HCT116 (cell line): ENCODE measurements around the gene CUEDC2. TPM values are rescaled to one million over a fixed set of nuclear protein-coding genes. Genes with fewer than 3 reads are reported as not detected.

Experiments used
- ATAC-seq: fragments of 200-7000 bp; cut with Tn5 transposase; 2 replicates; pipeline ENCODE4 v1.9.1; 2020; ENCODE audit warnings: mild to moderate bottlenecking, moderate library complexity
- BruUV-seq: library from RNA; stranded (reverse); fragments of 400-500 nt; replicated peaks from 2 replicates; lab custom pipeline; 2021; lab: Mats Ljungman, UMichigan
- CTCF ChIA-PET: fragments of 300-600 bp; sonication (Branson Sonifier 250); formaldehyde crosslinking; loops from one replicate; lab custom pipeline; 2021; ENCODE audit warnings: antibody characterized with exemption; lab: Charles Lee
- POLR2A ChIA-PET: fragments of 300-600, 350-600 bp; sonication (Branson Sonifier 250); formaldehyde crosslinking; loops from one replicate; lab custom pipeline; 2021; ENCODE audit warnings: antibody characterized with exemption; lab: Charles Lee
- RAD21 ChIA-PET, 2 experiments: fragments of 300-600 bp; sonication (Branson Sonifier 250); formaldehyde crosslinking; loops; one replicate each; lab custom pipeline; 2023; ENCODE audit warnings: low total read pairs in 2 of 2; ENCODE audit not compliant: uncharacterized antibody in 2 of 2, unreplicated experiment in 2 of 2, low non-redundant PET in 1 of 2; lab: Charles Lee
- DNase-seq: peaks from one replicate; pipeline ENCODE4 v3.0.0-alpha.2; 2010; ENCODE audit warnings: low read depth, low spot score
- H2AFZ ChIP-seq: fragments of 200-600 bp; shearing (Covaris generic), sonication (generic); 2 replicates; pipeline ENCODE4 v1.6.1; 2017; ENCODE audit warnings: low read depth, mixed run types, mixed read lengths, antibody characterized with exemption, low read length; ENCODE audit not compliant: poor library complexity, severe bottlenecking
- H3K27ac ChIP-seq: 2 replicates; pipeline ENCODE4 v1.5.1; 2012; ENCODE audit warnings: low read depth, low read length
- H3K27me3 ChIP-seq: fragments of 200-600 bp; sonication (generic); 2 replicates; pipeline ENCODE4 v1.6.1; 2016; ENCODE audit warnings: mixed run types, low read length, mixed read lengths; ENCODE audit not compliant: insufficient read depth
- H3K36me3 ChIP-seq, 2 experiments: fragments of 200-500 bp in 1 of 2; fragments of 200-600 bp in 1 of 2; sonication (Bioruptor generic) in 1 of 2; sonication (generic) in 1 of 2; 2 replicates each; pipeline versions ENCODE4 v1.5.1 to v1.6.1; 2014 to 2016; ENCODE audit warnings: low read length in 2 of 2, inconsistent platforms in 1 of 2, mixed read lengths in 1 of 2, mixed run types in 1 of 2; ENCODE audit not compliant: insufficient read depth in 2 of 2, control insufficient read depth in 1 of 2
- H3K4me1 ChIP-seq, 2 experiments: fragments of 200-600 bp in 1 of 2; sonication (generic) in 1 of 2; 2 replicates each; pipeline versions ENCODE4 v1.5.1 to v1.6.1; 2012 to 2017; ENCODE audit warnings: low read length in 2 of 2, inconsistent platforms in 1 of 2, mild to moderate bottlenecking in 1 of 2, mixed read lengths in 1 of 2, mixed run types in 1 of 2, moderate library complexity in 1 of 2; ENCODE audit not compliant: insufficient read depth in 2 of 2, control insufficient read depth in 1 of 2
- H3K4me2 ChIP-seq: fragments of 200-600 bp; sonication (generic); 2 replicates; pipeline ENCODE4 v1.6.1; 2017; ENCODE audit warnings: mixed run types, low read length, mixed read lengths
- H3K4me3 ChIP-seq, 2 experiments: fragments of 200-600 bp in 1 of 2; sonication (generic) in 1 of 2; replicated peaks in 1 of 2; 2 replicates each; pipeline ENCODE4 v1.5.1; 2011 to 2016; ENCODE audit warnings: low read length in 2 of 2, control low read depth in 1 of 2, low read depth in 1 of 2, mild to moderate bottlenecking in 1 of 2, mixed read lengths in 1 of 2, mixed run types in 1 of 2
- H3K79me2 ChIP-seq: fragments of 200-600 bp; sonication (generic); 2 replicates; pipeline ENCODE4 v1.6.1; 2017; ENCODE audit warnings: mild to moderate bottlenecking, mixed run types, low read length, moderate library complexity, mixed read lengths; ENCODE audit not compliant: insufficient read depth
- H3K9ac ChIP-seq: fragments of 200-600 bp; sonication (generic); 2 replicates; pipeline ENCODE4 v1.6.1; 2016; ENCODE audit warnings: low read length, mixed read lengths
- H3K9me2 ChIP-seq: fragments of 200-600 bp; sonication (generic), shearing (Covaris generic); 2 replicates; pipeline ENCODE4 v1.6.1; 2017; ENCODE audit warnings: mixed run types, mild to moderate bottlenecking, moderate library complexity; ENCODE audit not compliant: insufficient read depth
- H3K9me3 ChIP-seq, 2 experiments: fragments of 200-500 bp in 1 of 2; fragments of 200-600 bp in 1 of 2; sonication (Bioruptor generic) in 1 of 2; sonication (generic) in 1 of 2; 2 replicates each; pipeline ENCODE4 v1.6.1; 2014 to 2017; ENCODE audit warnings: low read length in 2 of 2, mixed read lengths in 2 of 2, inconsistent platforms in 1 of 2, low read depth in 1 of 2, mild to moderate bottlenecking in 1 of 2, mixed run types in 1 of 2, moderate library complexity in 1 of 2; ENCODE audit not compliant: control insufficient read depth in 1 of 2, insufficient read depth in 1 of 2
- H4K20me1 ChIP-seq: fragments of 200-600 bp; sonication (generic), shearing (Covaris generic); 2 replicates; pipeline ENCODE4 v1.6.1; 2017; ENCODE audit warnings: mixed run types, mild to moderate bottlenecking, moderate library complexity; ENCODE audit not compliant: insufficient read depth
- CBX3 ChIP-seq: IDR thresholded peaks from 2 replicates; pipeline ENCODE4 v1.6.1; 2012; ENCODE audit warnings: low read depth
- ZFX ChIP-seq: fragments of 450-650 bp; IDR thresholded peaks from 2 replicates; pipeline ENCODE4 v1.6.1; 2017
- intact Hi-C: fragments of 100-400 bp; cut with micrococcal nuclease; formaldehyde crosslinking; loops from 2 replicates; pipeline ENCODE4 v1.10.0; 2022
- total RNA-seq: library from RNA; stranded (reverse); gene quantifications from one replicate; pipeline ENCODE4 v1.2.1, GENCODE V29; 2021; ENCODE audit not compliant: unreplicated experiment
- TF ChIP-seq, protein P1 (sequence below): IDR thresholded peaks from 2 replicates; pipeline ENCODE4 v1.6.1; 2011; ENCODE audit warnings: mild to moderate bottlenecking, low read length, moderate library complexity; ENCODE audit not compliant: insufficient replicate concordance; ENCODE audit errors: extremely low read depth

Gene CUEDC2
- total RNA-seq, 1 experiment from 2014 or later = 96.7 TPM

DNA sequence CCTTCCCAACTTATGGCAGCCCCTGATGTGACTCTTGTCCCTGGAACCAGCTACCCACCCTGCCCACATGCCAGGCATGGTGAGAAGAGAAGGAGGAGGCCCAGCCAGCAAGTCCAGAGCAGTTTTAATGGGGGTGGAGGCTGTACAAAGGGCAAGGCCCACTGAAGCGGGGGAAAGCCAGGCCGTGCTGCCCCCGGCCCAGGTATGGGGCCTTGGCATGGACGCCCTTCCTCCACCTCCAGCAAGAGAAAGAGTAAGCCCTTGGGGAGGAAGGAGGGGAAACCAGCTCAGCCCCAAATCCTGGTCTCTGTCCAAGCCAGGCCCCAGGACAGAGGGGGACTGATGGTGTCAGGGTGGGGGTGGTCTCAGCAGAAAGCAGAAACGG lies 29.9 kb downstream of the CUEDC2 start (continued):
- TF ChIP-seq, protein P1, sequence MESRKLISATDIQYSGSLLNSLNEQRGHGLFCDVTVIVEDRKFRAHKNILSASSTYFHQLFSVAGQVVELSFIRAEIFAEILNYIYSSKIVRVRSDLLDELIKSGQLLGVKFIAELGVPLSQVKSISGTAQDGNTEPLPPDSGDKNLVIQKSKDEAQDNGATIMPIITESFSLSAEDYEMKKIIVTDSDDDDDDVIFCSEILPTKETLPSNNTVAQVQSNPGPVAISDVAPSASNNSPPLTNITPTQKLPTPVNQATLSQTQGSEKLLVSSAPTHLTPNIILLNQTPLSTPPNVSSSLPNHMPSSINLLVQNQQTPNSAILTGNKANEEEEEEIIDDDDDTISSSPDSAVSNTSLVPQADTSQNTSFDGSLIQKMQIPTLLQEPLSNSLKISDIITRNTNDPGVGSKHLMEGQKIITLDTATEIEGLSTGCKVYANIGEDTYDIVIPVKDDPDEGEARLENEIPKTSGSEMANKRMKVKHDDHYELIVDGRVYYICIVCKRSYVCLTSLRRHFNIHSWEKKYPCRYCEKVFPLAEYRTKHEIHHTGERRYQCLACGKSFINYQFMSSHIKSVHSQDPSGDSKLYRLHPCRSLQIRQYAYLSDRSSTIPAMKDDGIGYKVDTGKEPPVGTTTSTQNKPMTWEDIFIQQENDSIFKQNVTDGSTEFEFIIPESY = no peak

DNA sequence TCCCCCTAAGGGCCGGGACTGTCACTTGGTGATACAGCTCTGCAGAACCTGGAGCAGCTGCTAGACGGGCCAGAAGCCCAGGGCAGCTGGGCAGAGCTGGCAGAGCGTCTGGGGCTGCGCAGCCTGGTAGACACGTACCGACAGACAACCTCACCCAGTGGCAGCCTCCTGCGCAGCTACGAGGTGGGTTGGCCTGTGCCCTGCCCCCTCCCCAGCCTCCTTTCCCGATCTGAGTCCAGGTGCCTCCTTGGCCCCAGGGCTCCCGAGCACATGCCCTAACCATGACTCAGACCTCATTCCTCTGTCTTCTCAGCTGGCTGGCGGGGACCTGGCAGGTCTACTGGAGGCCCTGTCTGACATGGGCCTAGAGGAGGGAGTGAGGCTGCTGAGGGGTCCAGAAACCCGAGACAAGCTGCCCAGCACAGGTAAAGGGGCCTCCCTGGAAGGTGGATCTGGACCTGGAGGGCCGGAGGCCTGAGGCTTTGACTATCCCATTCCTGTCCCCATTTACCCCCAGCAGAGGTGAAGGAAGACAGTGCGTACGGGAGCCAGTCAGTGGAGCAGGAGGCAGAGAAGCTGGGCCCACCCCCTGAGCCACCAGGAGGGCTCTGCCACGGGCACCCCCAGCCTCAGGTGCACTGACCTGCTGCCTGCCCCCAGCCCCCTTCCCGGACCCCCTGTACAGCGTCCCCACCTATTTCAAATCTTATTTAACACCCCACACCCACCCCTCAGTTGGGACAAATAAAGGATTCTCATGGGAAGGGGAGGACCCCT lies 30.5 kb downstream of the CUEDC2 start:
- RAD21 ChIA-PET = interaction anchor here in 1 of 2 experiments (0.7 to 0.8 kb wide), 2 partner anchors 36 to 172 kb away, joined by 3 to 8 read pairs; no protein-coding TSS in a partner anchor
- peak; percentile 45 for ATAC-seq

More for the DNA sequence above, 30.5 kb downstream of the CUEDC2 start:
- intact Hi-C loops = no loop called here
- Histone ChIP-seq H3K4me3 (0 out of 4 replicates have a peak overlapping the region, but pooled peaks of 1 of the 2 experiments have one; percentile 17), H2AFZ (no peak overlapping the region), H3K27me3 (no peaks in the 10 kb centered on the region), H3K9ac (peak overlapping the region; percentile 51), H3K27ac (peak overlapping the region; percentile 56), H3K9me3 (no peaks in the 10 kb centered on the region), H3K9me2 (no peaks in the 10 kb centered on the region), H3K4me2 (peak overlapping the region; percentile 62), H4K20me1 (no peaks in the 10 kb centered on the region), H3K36me3 (peaks cover 11 to 22% of the 10 kb centered on the region in 2 experiments; a peak in 3 of 4 replicates), H3K79me2 (peaks cover under 1% of the 10 kb centered on the region; the same call in 1 of the 2 replicates), H3K4me1 (peaks cover 16 to 53% of the 10 kb centered on the region in 2 experiments)
- CTCF ChIA-PET = interaction anchor here (1.0 to 9.3 kb wide), 8 partner anchors 8 to 232 kb away, joined by 3 to 154 read pairs (median 11); partner anchors contain the start of genes ELOVL3, FBXL15 and SUFU
- DNase-seq = no peak
- POLR2A ChIA-PET = interaction anchor here (0.7 to 3.5 kb wide), 3 partner anchors 19 to 172 kb away, joined by 3 to 15 read pairs (median 3); partner anchors contain the start of gene FBXL15
- no TSS peak for BruUV-seq
- TF ChIP-seq ZFX = peak; percentile 29; the same call in 1 of the 2 replicates
- TF ChIP-seq CBX3 = no peak
